ENCODE data around the gene CA7. TPM values are rescaled to one million over a fixed set of nuclear protein-coding genes. Genes with fewer than 3 reads are reported as not detected.

Gene CA7
- total RNA-seq, 4 donors from 2014 or later = not detected

GRCh38 chr16:66849021-66849420, 4.8 kb downstream of the CA7 start:
- no peak overlapping the region for H3K4me3 ChIP-seq
- H3K36me3 ChIP-seq = no peaks in the 10 kb centered on the region
- H3K4me1 ChIP-seq = peaks cover 0 to 11% of the 10 kb centered on the region in 2 donors
- H3K27ac ChIP-seq = no peak overlapping the region
- no peak for DNase-seq
- no peaks in the 10 kb centered on the region for H3K9me3 ChIP-seq
- H3K27me3 ChIP-seq = peaks cover 4 to 9% of the 10 kb centered on the region in 2 donors
- intact Hi-C loops (cut with DNase I; ENCODE audit: low total_unique reads) = no loop called here
- TF ChIP-seq CTCF (IDR thresholded peaks at IDR 0.05) (no peak), POLR2A (IDR thresholded peaks at IDR 0.05) (no peak)

- Histone ChIP-seq H3K9me3 (no peaks in the 10 kb centered on the region), H3K4me1 (peaks cover 0 to 6% of the 10 kb centered on the region in 2 donors), H3K27me3 (peaks cover 4 to 7% of the 10 kb centered on the region in 2 donors), H3K4me3 (no peak overlapping the region), H3K27ac (no peak overlapping the region), H3K36me3 (no peaks in the 10 kb centered on the region)
- intact Hi-C loops (cut with DNase I; ENCODE audit: low total_unique reads) = no loop called here
- TF ChIP-seq CTCF (IDR thresholded peaks at IDR 0.05) (no peak), POLR2A (IDR thresholded peaks at IDR 0.05) (no peak)
- no peak for DNase-seq
These were observed 5.3 kb downstream of the CA7 start for GRCh38 chr16:66849549-66849948.

GRCh38 chr16:66850115-66850815, 6.1 kb downstream of the CA7 start:
- Histone ChIP-seq H3K27me3 (peaks cover 0 to under 1% of the 10 kb centered on the region in 2 donors), H3K27ac (no peak overlapping the region), H3K36me3 (no peaks in the 10 kb centered on the region), H3K4me3 (no peak overlapping the region), H3K4me1 (no peaks in the 10 kb centered on the region), H3K9me3 (no peaks in the 10 kb centered on the region)
- intact Hi-C loops (cut with DNase I; ENCODE audit: low total_unique reads) = no loop called here
- TF ChIP-seq POLR2A (IDR thresholded peaks at IDR 0.05) (no peak), CTCF (IDR thresholded peaks at IDR 0.05) (no peak)
- DNase-seq = no peak

GRCh38 chr16:66851166-66851964, 7.2 kb downstream of the CA7 start:
- Histone ChIP-seq H3K9me3 (no peaks in the 10 kb centered on the region), H3K4me3 (no peak overlapping the region), H3K27me3 (no peaks in the 10 kb centered on the region), H3K27ac (no peak overlapping the region), H3K36me3 (no peaks in the 10 kb centered on the region), H3K4me1 (no peaks in the 10 kb centered on the region)
- TF ChIP-seq POLR2A (IDR thresholded peaks at IDR 0.05) (no peak), CTCF (IDR thresholded peaks at IDR 0.05) (no peak)
- intact Hi-C loops (cut with DNase I; ENCODE audit: low total_unique reads) = no loop called here
- no peak for DNase-seq

All from uterus (tissue), 4 donors.